HG03457 (cell line): ENCODE measurements around the gene FCER2.
"Not testable (repeated sequence)": the region's sequence is repeated elsewhere in the genome, so short reads cannot be mapped to it uniquely, and the experiment has no call there.

ENCODE experiments used
- ATAC-seq: cut with Tn5 transposase; IDR thresholded peaks from one replicate; pipeline ENCODE4 v1.9.1; 2021; ENCODE audit warnings: moderate number of reproducible peaks; ENCODE audit not compliant: unreplicated experiment

Gene FCER2

GRCh38 chr19:7650148-7650547, 51.8 kb downstream of the FCER2 start:
- ATAC-seq = no peak

- no peak for ATAC-seq
These were observed 53.5 kb downstream of the FCER2 start for GRCh38 chr19:7648265-7649014.

- no peak for ATAC-seq
These were observed 54.8 kb downstream of the FCER2 start for GRCh38 chr19:7647156-7647555.

GRCh38 chr19:7646426-7646700, 55.6 kb downstream of the FCER2 start:
- no peak for ATAC-seq

- ATAC-seq = no peak
These were observed 56.1 kb downstream of the FCER2 start for GRCh38 chr19:7645656-7646425.

- ATAC-seq = no peak
These were observed 56.8 kb downstream of the FCER2 start for GRCh38 chr19:7645163-7645562.

- ATAC-seq = no peak
These were observed 57.4 kb downstream of the FCER2 start for GRCh38 chr19:7644550-7644877.

- ATAC-seq = not testable (repeated sequence)
These were observed 58.0 kb downstream of the FCER2 start for GRCh38 chr19:7643629-7644549.

- no peak for ATAC-seq
These were observed 58.9 kb downstream of the FCER2 start for GRCh38 chr19:7643031-7643415.

- ATAC-seq = no peak
These were observed 59.5 kb downstream of the FCER2 start for GRCh38 chr19:7642295-7643030.

- no peak for ATAC-seq
These were observed 60.3 kb downstream of the FCER2 start for GRCh38 chr19:7641290-7642276.

- ATAC-seq = no peak
These were observed 61.1 kb downstream of the FCER2 start for GRCh38 chr19:7640803-7641202.

GRCh38 chr19:7639863-7640348, 62.0 kb downstream of the FCER2 start:
- no peak for ATAC-seq

GRCh38 chr19:7638802-7639465, 63.0 kb downstream of the FCER2 start:
- ATAC-seq = no peak
